Urinary bladder (tissue), 4 donors: ENCODE data around the gene DNMT3A. TPM values are rescaled to one million over a fixed set of nuclear protein-coding genes. Genes with fewer than 3 reads are reported as not detected.

Experiments
- DNase-seq: peaks from one replicate; pipeline ENCODE4 v3.0.0-alpha.2; 2015; ENCODE audit errors: extremely low spot score
- H3K27ac ChIP-seq: one replicate; pipeline ENCODE4 v1.5.1; 2013; ENCODE audit warnings: low read depth, mild to moderate bottlenecking, moderate library complexity
- H3K36me3 ChIP-seq: one replicate; pipeline ENCODE4 v1.6.1; 2013; ENCODE audit warnings: mild to moderate bottlenecking, moderate library complexity; ENCODE audit not compliant: insufficient read depth
- H3K4me1 ChIP-seq: one replicate; pipeline ENCODE4 v1.6.1; 2013; ENCODE audit warnings: mild to moderate bottlenecking, moderate library complexity; ENCODE audit not compliant: insufficient read depth
- H3K4me3 ChIP-seq: one replicate; pipeline ENCODE4 v1.5.1; 2013; ENCODE audit warnings: low read depth, low read length
- WGBS: extraction: QIAGEN DNeasy Blood & Tissue Kit; methylation state at CpG from one replicate; pipeline ENCODE4 v1.1.7; 2013; 5-methylcytosine and 5-hydroxymethylcytosine counted together
- polyA plus RNA-seq: library from polyadenylated mRNA; stranded (reverse); fragments of 200-250 nt; gene quantifications from one replicate; pipeline ENCODE4 v1.2.3, GENCODE V29; 2013
- total RNA-seq: library from RNA; depleted of rRNA; stranded (reverse); fragments of >200 nt; gene quantifications from one replicate; pipeline ENCODE4 v1.2.3, GENCODE V29; 2014
- donor health status: healthy with polysubstance abuse.
- donor health status: healthy.

The DNMT3A gene
- total and polyA plus RNA-seq, 2 donors = 11.4 to 34.1 TPM

GRCh38 chr2:25334482-25334881, 7.2 kb downstream of the DNMT3A start:
- no peak for DNase-seq
- WGBS = 89% methylated on average over 8 of the region's 8 CpGs
- Histone ChIP-seq H3K27ac (no peak overlapping the region), H3K4me3 (no peak overlapping the region), H3K4me1 (no peaks in the 10 kb centered on the region), H3K36me3 (no peaks in the 10 kb centered on the region)

DNA sequence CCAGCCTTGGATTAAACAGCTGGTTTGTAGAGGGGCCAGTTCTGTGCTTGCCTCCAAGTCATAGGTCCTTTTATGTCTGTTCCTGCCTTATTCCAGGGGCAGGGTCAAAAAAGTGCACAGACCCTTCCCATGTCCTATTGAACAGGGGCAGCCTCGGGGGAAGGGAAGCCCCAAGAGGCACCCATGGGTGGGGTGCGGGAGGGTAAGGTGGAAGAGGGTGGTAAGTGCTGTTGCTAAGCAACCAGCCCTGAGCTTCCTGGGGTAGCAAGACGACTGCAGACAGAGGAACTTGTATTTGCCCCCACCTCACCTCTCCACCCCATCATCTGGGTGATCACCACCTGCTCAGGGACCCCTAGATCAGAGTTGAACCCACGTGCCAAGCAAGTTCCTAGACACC, 7.7 kb downstream of the DNMT3A start:
- no peaks in the 10 kb centered on the region for H3K36me3 ChIP-seq
- no peaks in the 10 kb centered on the region for H3K4me1 ChIP-seq
- 79% methylated on average over 4 of the region's 4 CpGs for WGBS
- H3K4me3 ChIP-seq = no peak overlapping the region
- H3K27ac ChIP-seq = no peak overlapping the region
- DNase-seq = no peak

DNA sequence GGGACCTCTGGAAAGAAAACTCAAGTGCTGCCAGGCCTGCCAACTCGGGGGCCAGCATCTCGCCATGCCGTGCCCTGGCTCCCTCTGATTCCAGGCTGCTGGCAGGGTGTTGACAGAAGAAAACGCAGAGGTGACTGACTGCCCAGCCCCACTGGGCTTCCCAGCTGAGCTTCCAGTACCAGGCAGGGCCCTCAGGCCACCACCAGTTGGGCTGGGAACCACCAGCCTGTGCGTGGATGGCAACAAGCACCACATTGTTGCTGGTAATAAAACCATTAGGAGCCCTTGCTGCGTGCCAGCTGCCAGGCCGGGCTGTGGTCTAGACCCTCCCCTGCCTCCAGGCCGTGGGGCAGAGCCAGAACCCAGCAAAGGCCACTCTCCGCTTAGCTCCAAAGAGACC, 9.2 kb downstream of the DNMT3A start:
- H3K27ac ChIP-seq = no peak overlapping the region
- H3K36me3 ChIP-seq = no peaks in the 10 kb centered on the region
- no peaks in the 10 kb centered on the region for H3K4me1 ChIP-seq
- no peak overlapping the region for H3K4me3 ChIP-seq
- 72% methylated on average over 9 of the region's 9 CpGs for WGBS
- no peak for DNase-seq

GRCh38 chr2:25331686-25332365, 9.9 kb downstream of the DNMT3A start:
- Histone ChIP-seq H3K4me3 (no peak overlapping the region), H3K27ac (no peak overlapping the region), H3K36me3 (no peaks in the 10 kb centered on the region), H3K4me1 (no peaks in the 10 kb centered on the region)
- WGBS = 83% methylated on average over 23 of the region's 23 CpGs
- no peak for DNase-seq

- DNase-seq = no peak
- WGBS = 92% methylated on average over 4 of the region's 4 CpGs
- Histone ChIP-seq H3K4me1 (no peaks in the 10 kb centered on the region), H3K36me3 (no peaks in the 10 kb centered on the region), H3K4me3 (no peak overlapping the region), H3K27ac (no peak overlapping the region)
Measured at GRCh38 chr2:25330937-25331336, 10.8 kb downstream of the DNMT3A start.

DNA sequence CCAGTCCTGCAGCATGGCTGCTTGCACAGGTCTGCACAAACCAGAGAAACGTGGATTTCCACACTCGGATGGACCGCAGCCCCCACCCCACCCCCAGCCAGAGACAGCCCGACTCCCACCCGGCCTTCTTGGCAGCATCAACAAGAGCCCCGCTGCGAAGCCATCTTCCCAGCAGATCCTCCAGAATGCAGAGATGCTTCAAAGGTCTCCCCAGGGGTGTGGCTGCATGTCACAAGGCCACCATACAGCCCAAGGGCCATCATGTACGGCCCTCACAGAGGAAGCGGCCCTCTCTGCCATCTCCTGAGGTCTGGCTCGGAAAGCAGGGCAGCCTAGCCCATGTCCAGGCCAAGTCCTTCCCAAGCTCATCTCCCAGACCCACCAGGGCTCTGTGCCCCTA, 11.5 kb downstream of the DNMT3A start:
- Histone ChIP-seq H3K36me3 (no peaks in the 10 kb centered on the region), H3K4me3 (no peak overlapping the region), H3K4me1 (no peaks in the 10 kb centered on the region), H3K27ac (no peak overlapping the region)
- WGBS = 72% methylated on average over 10 of the region's 10 CpGs
- DNase-seq = no peak

- 84% methylated on average over 27 of the region's 27 CpGs for WGBS
- no peaks in the 10 kb centered on the region for H3K4me1 ChIP-seq
- H3K27ac ChIP-seq = no peak overlapping the region
- H3K36me3 ChIP-seq = no peaks in the 10 kb centered on the region
- DNase-seq = no peak
- H3K4me3 ChIP-seq = no peak overlapping the region
Measured at GRCh38 chr2:25328152-25329085, 13.3 kb downstream of the DNMT3A start.

GRCh38 chr2:25326326-25327013, 15.3 kb downstream of the DNMT3A start:
- Histone ChIP-seq H3K4me3 (no peak overlapping the region), H3K36me3 (no peaks in the 10 kb centered on the region), H3K4me1 (no peaks in the 10 kb centered on the region), H3K27ac (no peak overlapping the region)
- no peak for DNase-seq
- WGBS = 99% methylated on average over 5 of the region's 5 CpGs

DNA sequence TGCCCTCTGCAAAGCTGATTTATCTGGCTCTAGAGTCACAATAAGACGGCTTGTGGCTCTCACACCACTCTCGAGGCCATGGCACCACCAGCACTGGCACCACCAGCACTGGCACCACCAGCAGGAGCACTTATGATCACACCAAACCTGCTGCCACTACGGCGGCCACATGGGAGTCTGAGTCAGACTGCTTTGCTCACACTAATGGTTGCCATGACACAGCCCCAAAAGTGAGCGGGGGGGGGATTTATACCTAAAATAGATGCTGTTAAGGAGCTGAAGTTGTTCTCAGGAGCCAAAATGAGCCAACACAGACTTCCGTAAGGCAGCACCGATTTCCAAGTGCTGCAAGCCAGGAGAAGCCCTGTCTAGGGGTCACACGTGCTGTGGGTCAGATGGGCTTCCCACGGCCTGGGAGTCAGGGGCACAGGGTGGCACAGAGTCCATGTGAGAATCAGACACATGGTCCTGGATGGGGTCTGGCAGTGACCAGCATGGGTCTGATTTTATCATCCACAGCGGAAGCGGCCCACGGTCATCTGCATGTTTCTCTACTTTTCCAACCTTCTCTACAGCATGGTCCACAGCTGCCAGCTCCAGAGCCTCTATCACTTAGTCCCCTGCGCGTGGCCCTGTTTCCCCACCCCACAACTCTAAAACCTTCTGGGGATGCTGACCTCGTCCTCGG, 16.7 kb downstream of the DNMT3A start:
- 70% methylated on average over 16 of the region's 16 CpGs for WGBS
- no peak overlapping the region for H3K4me3 ChIP-seq
- H3K36me3 ChIP-seq = no peaks in the 10 kb centered on the region
- no peak for DNase-seq
- no peak overlapping the region for H3K27ac ChIP-seq
- no peaks in the 10 kb centered on the region for H3K4me1 ChIP-seq

GRCh38 chr2:25324251-25324650, 17.5 kb downstream of the DNMT3A start:
- 77% methylated on average over 4 of the region's 4 CpGs for WGBS
- Histone ChIP-seq H3K27ac (no peak overlapping the region), H3K4me3 (no peak overlapping the region), H3K36me3 (no peaks in the 10 kb centered on the region), H3K4me1 (no peaks in the 10 kb centered on the region)
- DNase-seq = no peak

DNA sequence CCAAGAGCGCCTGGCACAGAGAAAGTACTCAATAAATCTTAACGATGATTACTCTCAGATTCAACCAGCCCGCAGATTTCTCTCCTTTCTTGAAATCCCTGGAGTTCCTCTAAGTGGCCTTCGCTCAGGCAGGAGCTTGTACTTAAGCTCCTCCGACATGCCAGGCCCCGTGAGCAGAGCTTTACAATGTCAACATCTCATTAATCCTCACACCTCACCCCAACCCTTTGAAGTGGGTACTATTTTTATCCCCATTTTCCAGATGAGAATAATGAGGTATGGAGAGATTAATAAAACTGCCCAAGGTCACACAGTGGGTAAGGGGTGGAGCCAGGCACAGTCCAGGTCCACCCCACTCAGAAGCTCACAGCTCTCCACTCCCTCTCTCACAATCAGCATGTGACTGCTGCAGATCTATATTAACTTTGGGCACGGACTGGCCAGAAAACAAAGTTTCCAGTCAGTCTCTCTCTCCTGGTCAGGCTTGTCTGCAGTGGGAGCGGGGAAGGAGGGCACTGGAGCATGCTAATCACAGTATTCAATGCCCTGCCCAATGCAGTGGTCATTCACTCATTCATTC, 18.0 kb downstream of the DNMT3A start:
- no peak for DNase-seq
- 41% methylated on average over 8 of the region's 8 CpGs for WGBS
- no peaks in the 10 kb centered on the region for H3K36me3 ChIP-seq
- H3K4me1 ChIP-seq = no peaks in the 10 kb centered on the region
- no peak overlapping the region for H3K27ac ChIP-seq
- H3K4me3 ChIP-seq = no peak overlapping the region

DNA sequence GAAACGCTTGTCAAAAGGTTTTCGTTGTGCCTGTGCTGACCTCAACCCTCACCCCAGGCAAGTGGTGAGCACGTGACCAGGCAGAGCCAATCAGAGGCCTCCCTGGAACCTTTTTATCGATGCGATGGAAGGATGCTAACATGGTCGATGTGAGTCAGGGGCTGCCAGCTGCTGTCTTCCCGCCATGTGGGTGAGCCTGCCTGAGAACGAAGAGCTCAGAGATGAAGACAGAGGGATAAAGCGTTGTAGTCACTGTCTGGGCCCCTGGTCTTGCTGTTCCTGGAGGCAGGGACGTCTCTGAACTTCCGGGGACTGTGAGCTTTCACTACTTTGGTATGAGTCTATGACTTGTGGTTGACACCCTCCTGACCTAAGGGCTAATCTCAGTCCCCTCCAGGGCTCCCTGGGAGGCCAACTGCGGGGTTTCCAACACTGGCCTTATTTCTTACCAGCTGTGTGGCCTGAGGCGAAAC, 18.6 kb downstream of the DNMT3A start:
- WGBS = 66% methylated on average over 13 of the region's 13 CpGs
- Histone ChIP-seq H3K4me3 (no peak overlapping the region), H3K4me1 (no peaks in the 10 kb centered on the region), H3K36me3 (no peaks in the 10 kb centered on the region), H3K27ac (no peak overlapping the region)
- DNase-seq = no peak

DNA sequence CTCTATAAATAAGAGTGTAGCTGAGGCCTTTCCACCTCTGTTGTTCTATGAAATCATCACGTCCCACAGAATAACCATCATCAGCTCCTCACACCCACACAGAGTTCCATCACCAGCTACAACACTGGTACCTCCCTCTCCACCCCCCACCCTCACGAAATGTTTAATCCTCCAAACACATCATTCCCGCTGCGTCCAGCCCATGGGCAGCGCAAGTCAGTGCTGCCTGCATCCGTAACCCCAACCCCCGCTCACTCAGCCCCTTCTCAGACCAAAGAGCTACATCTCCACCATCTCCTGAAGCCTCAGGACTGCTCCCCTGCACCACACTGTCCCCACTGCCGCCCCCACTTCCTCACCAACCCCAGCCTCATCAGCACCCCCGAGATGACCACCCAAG, 19.4 kb downstream of the DNMT3A start:
- no peaks in the 10 kb centered on the region for H3K36me3 ChIP-seq
- 88% methylated on average over 9 of the region's 9 CpGs for WGBS
- H3K4me1 ChIP-seq = no peaks in the 10 kb centered on the region
- DNase-seq = no peak
- H3K27ac ChIP-seq = no peak overlapping the region
- H3K4me3 ChIP-seq = no peak overlapping the region
